Stimulated activated CD8-positive, alpha-beta memory T cell treated with anti-CD3 and anti-CD28 coated beads, Interleukin-2, amount 100 ng/mL, for 1 hour (primary cell): Measurements from ENCODE around the gene TMEM101.
"Not testable (repeated sequence)": the region's sequence is repeated elsewhere in the genome, so short reads cannot be mapped to it uniquely, and the experiment has no call there.

ENCODE experiments used
- DNase-seq, 2 donors: peaks; one replicate each; pipeline ENCODE4 v3.0.0-alpha.2; 2020; ENCODE audit warnings: low read depth in 2 of 2

TMEM101 gene

GRCh38 chr17:43975898-43976297, 38.9 kb downstream of the TMEM101 start:
- DNase-seq: no peak

GRCh38 chr17:43974382-43975266, 40.1 kb downstream of the TMEM101 start:
- no peak for DNase-seq

- not testable (repeated sequence) for DNase-seq
Observed at GRCh38 chr17:43972444-43973212, 42.1 kb downstream of the TMEM101 start.

- not testable (repeated sequence) for DNase-seq
Observed at GRCh38 chr17:43971436-43971835, 43.3 kb downstream of the TMEM101 start.

GRCh38 chr17:43970366-43970765, 44.4 kb downstream of the TMEM101 start:
- no peak for DNase-seq

GRCh38 chr17:43967251-43967875, 47.4 kb downstream of the TMEM101 start:
- DNase-seq: no peak

- no peak for DNase-seq
Observed at GRCh38 chr17:43966276-43966675, 48.5 kb downstream of the TMEM101 start.

GRCh38 chr17:43962479-43962878, 52.3 kb downstream of the TMEM101 start:
- no peak for DNase-seq

- no peak for DNase-seq
Observed at GRCh38 chr17:43961954-43962353, 52.8 kb downstream of the TMEM101 start.

GRCh38 chr17:43961292-43961691, 53.5 kb downstream of the TMEM101 start:
- DNase-seq: not testable (repeated sequence)
